Testis (tissue), 3 donors: ENCODE measurements around the gene OTOL1. TPM values are rescaled to one million over a fixed set of nuclear protein-coding genes. Genes with fewer than 3 reads are reported as not detected.

Experiments used
- DNase-seq: peaks from one replicate; pipeline ENCODE4 v3.0.0-alpha.2; 2019
- H3K27ac ChIP-seq, 2 donors: fragments of 200-600 bp; sonication (generic); one replicate each; pipeline ENCODE4 v1.5.1; 2019
- H3K27me3 ChIP-seq: fragments of 200-600 bp; sonication (generic); one replicate; pipeline ENCODE4 v1.5.1; 2019
- H3K36me3 ChIP-seq: fragments of 200-600 bp; sonication (generic); one replicate; pipeline ENCODE4 v1.5.1; 2017; ENCODE audit warnings: low read depth; ENCODE audit errors: missing control alignments
- H3K4me1 ChIP-seq: fragments of 200-600 bp; sonication (generic); one replicate; pipeline ENCODE4 v1.5.1; 2019
- H3K4me3 ChIP-seq, 2 donors: fragments of 200-600 bp; sonication (generic); one replicate each; pipeline ENCODE4 v1.5.1; 2017 to 2019
- H3K9me3 ChIP-seq: fragments of 200-600 bp; sonication (generic); one replicate; pipeline ENCODE4 v1.5.1; 2017
- CTCF ChIP-seq, 3 experiments: fragments of 450-650 bp in 2 of 3; fragments of 200-600 bp in 1 of 3; sonication (generic) in 1 of 3; IDR thresholded peaks; one replicate each; pipeline ENCODE4 v1.5.1; 2016 to 2019; ENCODE audit warnings: antibody characterized with exemption in 3 of 3, mild to moderate bottlenecking in 2 of 3, moderate library complexity in 1 of 3
- POLR2A ChIP-seq: fragments of 450-650 bp; IDR thresholded peaks from one replicate; pipeline ENCODE4 v1.6.1; 2017; ENCODE audit warnings: antibody characterized with exemption, mild to moderate bottlenecking, moderate library complexity
- WGBS, 2 donors: methylation state at CpG; one replicate each; pipeline ENCODE4 v1.1.5; 2018; 5-methylcytosine and 5-hydroxymethylcytosine counted together
- intact Hi-C: fragments of 100-400 bp; cut with DNase I; formaldehyde crosslinking; loops from one replicate; pipeline ENCODE4 v1.15.1; 2023; ENCODE audit warnings: low total_unique reads
- polyA plus RNA-seq: library from polyadenylated mRNA; stranded (reverse); fragments of 350-450 nt; fragmentation: Illumina TruSeq; extraction: RNeasy Lipid Tissue Mini Kit (QIAGEN cat#74804); gene quantifications from one replicate; pipeline ENCODE4 v1.2.3, GENCODE V29; 2014; ENCODE audit warnings: low read depth, low replicate concordance; ENCODE audit not compliant: insufficient read depth
- total RNA-seq, 2 donors: library from RNA; depleted of rRNA; stranded (reverse); fragments of >200 nt; gene quantifications; one replicate each; pipeline ENCODE4 v1.2.3, GENCODE V29; 2016

The OTOL1 gene
- total and polyA plus RNA-seq, 3 donors from 2014 or later = not detected

GRCh38 chr3:161462138-161462537 is 34.5 kb upstream of the OTOL1 start:
- no peak for DNase-seq
- intact Hi-C loops = no loop called here
- Histone ChIP-seq H3K27ac (no peak overlapping the region), H3K9me3 (no peaks in the 10 kb centered on the region), H3K36me3 (no peaks in the 10 kb centered on the region), H3K4me3 (no peak overlapping the region), H3K27me3 (no peaks in the 10 kb centered on the region), H3K4me1 (no peaks in the 10 kb centered on the region)
- TF ChIP-seq POLR2A = no peak
- TF ChIP-seq CTCF (IDR thresholded peaks at IDR 0.05) = no peak

- H3K4me1 ChIP-seq = no peaks in the 10 kb centered on the region
- H3K4me3 ChIP-seq = no peak overlapping the region
- intact Hi-C loops = no loop called here
- H3K9me3 ChIP-seq = no peaks in the 10 kb centered on the region
- 85 to 95% methylated on average over 1 of the region's 1 CpG for WGBS, 2 donors
- no peaks in the 10 kb centered on the region for H3K36me3 ChIP-seq
- no peak overlapping the region for H3K27ac ChIP-seq
- no peaks in the 10 kb centered on the region for H3K27me3 ChIP-seq
- no peak for DNase-seq
- TF ChIP-seq CTCF (IDR thresholded peaks at IDR 0.05) (no peak), POLR2A (no peak)
Measured at GRCh38 chr3:161471211-161471610, 25.4 kb upstream of the OTOL1 start.

GRCh38 chr3:161474139-161474538 is 22.5 kb upstream of the OTOL1 start:
- no peak for DNase-seq

GRCh38 chr3:161474741-161475140 is 21.9 kb upstream of the OTOL1 start:
- 79 to 83% methylated on average over 4 of the region's 4 CpGs for WGBS, 2 donors
- TF ChIP-seq POLR2A (no peak), CTCF (IDR thresholded peaks at IDR 0.05) (no peak)
- DNase-seq = no peak

More at GRCh38 chr3:161474139-161474538, 22.5 kb upstream of the OTOL1 start:
- Histone ChIP-seq H3K4me3 (no peak overlapping the region), H3K4me1 (no peaks in the 10 kb centered on the region), H3K27ac (no peak overlapping the region), H3K9me3 (no peaks in the 10 kb centered on the region), H3K36me3 (no peaks in the 10 kb centered on the region), H3K27me3 (no peaks in the 10 kb centered on the region)
- no peak for TF ChIP-seq POLR2A
- no peak for TF ChIP-seq CTCF (IDR thresholded peaks at IDR 0.05)
- WGBS, 2 donors = 78 to 83% methylated on average over 2 of the region's 2 CpGs
- intact Hi-C loops = no loop called here

GRCh38 chr3:161475206-161475605 is 21.4 kb upstream of the OTOL1 start:
- no peak for DNase-seq
- Histone ChIP-seq H3K9me3 (no peaks in the 10 kb centered on the region), H3K27ac (no peak overlapping the region), H3K4me3 (no peak overlapping the region), H3K4me1 (no peaks in the 10 kb centered on the region), H3K36me3 (no peaks in the 10 kb centered on the region), H3K27me3 (no peaks in the 10 kb centered on the region)
- no peak for TF ChIP-seq CTCF (IDR thresholded peaks at IDR 0.05)
- TF ChIP-seq POLR2A = no peak
- intact Hi-C loops = no loop called here

More at GRCh38 chr3:161474741-161475140, 21.9 kb upstream of the OTOL1 start:
- no peaks in the 10 kb centered on the region for H3K27me3 ChIP-seq
- H3K4me3 ChIP-seq = no peak overlapping the region
- no peaks in the 10 kb centered on the region for H3K36me3 ChIP-seq
- H3K9me3 ChIP-seq = no peaks in the 10 kb centered on the region
- no peaks in the 10 kb centered on the region for H3K4me1 ChIP-seq
- no peak overlapping the region for H3K27ac ChIP-seq
- intact Hi-C loops = no loop called here
